Right hindlimb (tissue), 1 donor: ENCODE measurements around the gene ACTL7B.
"Not testable (repeated sequence)": the region's sequence is repeated elsewhere in the genome, so short reads cannot be mapped to it uniquely, and the experiment has no call there.

Experiments
- DNase-seq: peaks from one replicate; pipeline ENCODE4 v3.0.0-alpha.2; 2018

ACTL7B gene

GRCh38 chr9:108842610-108843295 lies 13.0 kb downstream of the ACTL7B start:
- no peak for DNase-seq

DNA sequence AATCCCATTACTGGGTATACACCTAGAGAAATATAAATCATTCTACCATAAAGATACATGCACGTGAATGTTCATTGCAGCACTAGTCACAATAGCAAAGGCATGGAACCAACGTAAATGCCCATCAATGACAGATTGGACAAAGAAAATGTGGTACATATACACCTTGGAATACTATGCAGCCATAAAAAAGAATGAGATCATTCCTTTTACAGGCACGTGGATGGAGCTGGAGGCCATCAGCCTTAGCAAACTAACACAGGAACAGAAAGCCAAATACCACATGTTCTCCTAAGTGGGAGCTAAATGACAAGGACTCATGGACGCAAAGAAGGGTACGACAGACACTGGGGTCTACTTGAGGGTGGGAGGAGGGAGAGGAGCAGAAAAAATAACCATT lies 16.2 kb downstream of the ACTL7B start:
- not testable (repeated sequence) for DNase-seq

DNA sequence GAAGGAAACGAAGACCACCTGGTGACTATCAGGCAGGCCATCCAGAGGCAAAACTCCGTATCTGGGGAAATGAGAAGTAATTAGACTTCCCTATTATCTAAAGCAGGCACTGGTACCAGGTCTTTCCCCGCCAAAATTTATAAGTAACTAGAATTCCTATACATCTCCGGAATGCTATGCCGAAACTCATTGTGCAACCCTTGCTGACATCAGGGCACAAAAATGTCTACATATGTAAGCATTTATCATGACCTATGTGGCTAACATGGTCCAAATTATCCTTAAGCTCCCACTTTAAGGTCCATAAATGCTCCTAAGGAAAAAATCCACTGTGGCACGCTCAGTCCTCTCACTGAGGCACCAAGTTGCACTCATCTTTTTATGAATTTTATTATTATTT lies 17.8 kb downstream of the ACTL7B start:
- no peak for DNase-seq

DNA sequence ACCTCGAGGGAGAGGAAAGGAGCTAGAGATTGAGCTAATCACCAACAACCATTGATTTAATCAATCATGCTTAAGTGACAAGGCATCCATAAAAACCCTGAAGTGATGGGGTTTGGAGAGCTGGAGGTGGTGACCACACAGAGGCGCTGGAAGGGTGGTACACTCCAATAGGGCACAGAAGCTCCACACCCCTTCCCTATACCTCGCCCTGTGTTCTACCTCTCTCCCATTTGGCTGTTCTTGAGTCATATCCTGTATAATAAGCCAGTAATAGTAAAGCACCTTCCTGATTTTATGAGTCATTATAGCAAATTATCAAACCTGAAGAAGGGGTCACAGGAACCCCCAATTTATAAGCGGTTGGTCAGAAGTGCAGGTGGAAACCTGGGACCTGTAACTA lies 18.3 kb downstream of the ACTL7B start:
- no peak for DNase-seq

DNA sequence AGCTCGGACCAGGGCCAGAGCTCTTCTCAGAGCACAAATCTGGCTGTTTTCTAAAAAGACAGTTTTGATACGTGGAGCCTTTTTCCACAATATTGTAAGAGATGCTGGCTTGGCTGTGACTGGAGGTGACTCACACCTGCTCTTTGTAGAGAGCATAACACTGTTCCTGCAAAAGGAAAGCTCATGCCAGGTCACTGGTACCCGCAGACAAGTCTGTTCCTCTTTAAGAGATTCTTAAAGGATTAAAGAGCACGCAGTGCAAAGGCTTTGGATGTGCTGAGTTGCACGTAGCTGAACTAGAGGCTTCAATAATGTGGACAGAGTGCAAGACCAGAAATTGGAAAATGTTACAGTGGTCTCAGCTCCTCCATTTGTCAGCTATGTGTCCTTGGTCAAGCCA lies 19.0 kb downstream of the ACTL7B start:
- no peak for DNase-seq

GRCh38 chr9:108836319-108836718 lies 19.5 kb downstream of the ACTL7B start:
- no peak for DNase-seq

DNA sequence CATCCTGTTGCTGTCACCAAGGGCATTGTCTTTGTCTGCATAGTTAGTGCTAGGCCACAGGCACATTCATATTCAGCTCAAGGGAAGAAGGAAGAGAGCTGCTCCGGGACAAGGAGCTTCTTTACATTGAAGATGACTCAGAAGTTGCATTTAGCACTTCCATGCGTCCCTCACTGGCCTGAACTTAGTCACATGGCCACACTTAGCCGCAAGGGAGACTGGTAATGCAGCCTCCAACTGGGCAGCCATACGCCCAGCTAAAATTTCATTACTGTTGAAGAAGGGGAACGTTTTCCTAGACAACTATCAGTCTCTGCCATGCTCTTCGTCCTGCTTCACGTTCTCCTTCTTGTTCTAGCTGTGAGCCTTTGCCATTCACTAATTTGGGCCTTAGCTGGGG lies 20.0 kb downstream of the ACTL7B start:
- no peak for DNase-seq

DNA sequence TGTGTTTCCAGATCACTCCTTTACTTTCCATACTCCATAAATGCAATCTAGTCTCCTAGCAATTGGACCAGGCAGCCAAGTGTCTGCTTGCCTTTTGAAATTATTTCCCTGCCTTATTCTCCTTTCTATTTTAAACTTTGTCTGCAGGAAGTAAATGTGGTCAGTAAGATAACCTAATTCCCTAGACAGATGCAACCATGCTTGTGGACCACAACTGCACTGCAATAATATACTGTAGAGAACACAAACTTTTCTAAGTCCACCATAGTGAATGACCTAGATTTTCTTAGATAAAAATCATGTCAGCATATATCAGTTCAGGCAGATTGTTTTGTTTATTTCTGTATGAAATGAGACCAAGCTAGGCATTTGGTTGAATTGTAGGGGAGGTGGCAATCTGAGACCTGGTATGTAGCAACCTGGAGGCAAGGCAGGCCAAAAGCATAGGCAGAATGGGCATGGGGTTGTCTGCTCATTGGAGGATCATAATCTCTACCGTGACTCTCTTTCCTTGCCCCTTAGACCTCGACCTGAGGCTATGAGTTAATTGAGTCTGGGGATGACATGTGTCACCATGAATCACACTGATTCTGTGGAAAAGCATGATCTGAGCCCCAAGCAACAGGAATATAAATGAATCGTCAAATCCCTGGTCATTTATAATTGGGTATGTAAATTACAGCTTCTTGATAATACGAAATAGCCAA lies 20.7 kb downstream of the ACTL7B start:
- DNase-seq: no peak

DNA sequence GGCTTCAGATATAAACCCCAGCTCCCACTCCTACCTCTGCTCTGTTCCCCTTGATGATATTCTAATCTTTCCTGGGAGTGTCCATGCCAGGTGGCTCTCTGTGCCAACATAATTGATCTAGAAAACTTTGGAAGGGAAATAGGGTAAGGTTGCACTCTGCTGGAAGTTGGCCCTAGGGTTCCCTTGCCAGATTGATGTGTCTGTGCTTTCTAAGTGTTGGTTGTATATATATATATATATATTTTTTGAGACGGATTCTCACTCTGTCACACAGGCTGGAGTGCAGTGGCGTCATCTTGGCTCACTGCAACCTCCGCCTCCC lies 23.6 kb downstream of the ACTL7B start:
- DNase-seq: no peak

DNA sequence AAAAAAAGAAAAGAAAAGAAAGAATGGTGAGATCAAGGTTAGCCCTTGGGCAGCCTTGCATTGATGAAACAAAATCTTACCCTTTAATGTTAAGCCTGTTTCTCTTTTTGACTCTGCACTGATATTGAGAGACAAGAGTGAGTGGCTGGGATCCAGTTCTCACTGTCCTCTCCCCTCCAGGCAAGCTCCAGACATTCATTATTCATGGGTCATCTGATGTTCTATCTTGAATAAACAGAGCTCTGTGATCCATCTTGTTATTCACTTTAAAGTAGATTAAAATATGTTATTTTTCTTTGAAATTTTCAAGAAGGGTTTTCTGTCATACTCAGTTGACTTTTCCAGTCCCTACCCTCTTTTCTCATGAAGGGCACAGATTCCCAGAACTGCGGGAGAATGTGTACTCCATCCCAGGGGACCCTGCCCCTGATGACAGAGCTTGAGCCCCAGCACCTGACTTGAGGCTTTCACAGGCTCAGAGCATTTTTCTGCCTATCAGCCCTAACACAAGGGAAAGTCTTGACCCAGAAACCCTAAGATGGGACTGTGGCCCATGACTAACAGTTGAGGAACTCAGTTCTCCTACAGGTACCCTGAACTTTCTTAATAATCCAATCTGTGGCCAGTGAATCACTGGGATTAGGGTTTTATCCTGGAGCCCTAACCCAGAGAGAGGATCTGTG lies 24.1 kb downstream of the ACTL7B start:
- no peak for DNase-seq

- no peak for DNase-seq
These were observed 25.5 kb downstream of the ACTL7B start for GRCh38 chr9:108830272-108830671.

DNA sequence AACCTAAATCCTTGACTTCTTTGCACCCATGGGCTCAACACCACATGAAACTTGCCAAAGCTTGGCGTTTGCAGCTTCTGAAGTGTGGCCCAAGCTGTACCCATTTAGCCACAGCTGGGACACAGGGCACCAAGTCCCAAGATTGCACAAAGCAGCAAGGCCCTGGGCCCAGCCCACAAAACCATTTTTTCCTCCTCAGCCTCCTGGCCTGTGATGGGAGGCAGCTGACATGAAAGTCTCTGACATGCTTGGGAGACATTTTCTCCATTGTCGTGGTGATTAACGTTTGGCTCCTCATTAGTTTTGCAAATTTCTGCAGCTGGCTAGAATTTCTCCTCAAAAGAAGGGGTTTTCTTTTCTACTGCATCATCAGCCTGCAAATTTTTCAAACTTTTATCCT lies 32.0 kb downstream of the ACTL7B start:
- no peak for DNase-seq

- peak; percentile 42 for DNase-seq
These were observed 39.7 kb downstream of the ACTL7B start for GRCh38 chr9:108816037-108816436.

DNA sequence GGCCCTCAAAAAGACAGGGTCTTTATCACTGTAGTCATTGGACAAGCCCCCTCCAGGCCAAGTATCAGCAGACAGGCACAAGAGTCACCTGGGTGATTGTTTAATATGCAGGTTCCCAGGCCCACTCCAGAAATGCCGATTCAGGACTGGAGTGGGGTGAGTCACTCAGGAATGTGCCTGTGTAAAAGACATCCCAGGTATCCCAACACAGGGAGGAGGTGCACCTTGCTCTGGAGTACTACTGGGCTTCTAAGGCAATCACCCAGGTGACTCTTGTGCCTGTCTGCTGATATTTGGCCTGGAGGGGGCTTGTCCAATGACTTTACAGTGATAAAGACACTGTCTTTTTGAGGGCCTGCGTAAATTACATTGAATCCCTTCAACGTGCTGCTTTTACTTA lies 40.6 kb downstream of the ACTL7B start:
- DNase-seq: no peak

DNA sequence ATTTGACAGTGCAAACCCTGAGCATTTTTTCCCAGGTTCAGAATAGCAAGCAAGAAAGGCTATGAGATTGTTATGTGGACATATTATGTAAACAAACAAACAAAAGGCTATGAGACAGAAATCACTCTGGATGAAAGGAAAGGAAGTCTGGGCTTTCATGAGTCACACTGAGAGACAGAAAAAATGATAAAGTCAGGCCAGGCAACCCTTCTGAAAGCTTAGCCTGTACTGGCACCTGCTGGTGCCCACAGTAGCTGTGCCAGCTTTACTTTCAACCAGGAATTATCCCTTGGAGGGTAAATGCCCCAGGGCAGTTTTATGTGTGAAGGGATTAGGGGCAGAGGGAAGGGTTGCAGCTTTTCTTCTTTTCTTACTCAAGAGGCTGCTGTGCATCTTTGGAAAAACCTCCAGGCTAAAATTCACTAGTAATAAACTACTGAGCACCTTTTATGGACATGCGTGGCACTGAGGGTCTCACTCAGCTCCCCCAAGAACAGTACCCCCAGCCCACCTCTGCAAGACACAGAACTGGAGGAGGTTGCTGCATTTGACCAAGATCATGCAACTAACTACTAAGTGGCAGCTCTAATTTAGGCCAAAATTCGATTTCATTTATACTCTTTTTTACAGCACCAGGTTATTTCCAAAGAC lies 41.7 kb downstream of the ACTL7B start:
- no peak for DNase-seq

GRCh38 chr9:108812396-108813025 lies 43.3 kb downstream of the ACTL7B start:
- peak; percentile 47 for DNase-seq

GRCh38 chr9:108811944-108812343 lies 43.8 kb downstream of the ACTL7B start:
- no peak for DNase-seq

GRCh38 chr9:108809269-108809668 lies 46.5 kb downstream of the ACTL7B start:
- DNase-seq: no peak
